Nephron (organoid): ENCODE data around the gene AKNA.

Experiments used
- H3K27ac Mint-ChIP-seq, 3 experiments: 2 replicates each; pipeline ENCODE4 v1.8.0; 2020; ENCODE audit warnings: mixed read lengths in 3 of 3, mild to moderate bottlenecking in 2 of 3, moderate library complexity in 1 of 3
- H3K27me3 Mint-ChIP-seq: 2 replicates; pipeline ENCODE4 v1.8.0; 2021; ENCODE audit warnings: low read depth, mild to moderate bottlenecking, moderate library complexity, mixed read lengths
- H3K36me3 Mint-ChIP-seq: 2 replicates; pipeline ENCODE4 v1.8.0; 2020; ENCODE audit warnings: low read depth, mixed read lengths
- H3K4me1 Mint-ChIP-seq: 2 replicates; pipeline ENCODE4 v1.8.0; 2020; ENCODE audit warnings: mixed read lengths
- H3K4me3 Mint-ChIP-seq, 3 experiments: 2 replicates each; pipeline ENCODE4 v1.8.0; 2020; ENCODE audit warnings: mild to moderate bottlenecking in 3 of 3, mixed read lengths in 3 of 3, moderate library complexity in 2 of 3
- H3K9me3 Mint-ChIP-seq: 2 replicates; pipeline ENCODE4 v1.8.0; 2020; ENCODE audit warnings: mixed read lengths
- TF ChIP-seq, protein P1 (sequence below), 3 experiments: fragments of 200-600 bp; sonication (generic); IDR thresholded peaks; one replicate each; pipeline ENCODE4 v1.5.0; 2021; ENCODE audit warnings: antibody characterized with exemption in 3 of 3; ENCODE audit not compliant: unreplicated experiment in 3 of 3

AKNA gene

DNA sequence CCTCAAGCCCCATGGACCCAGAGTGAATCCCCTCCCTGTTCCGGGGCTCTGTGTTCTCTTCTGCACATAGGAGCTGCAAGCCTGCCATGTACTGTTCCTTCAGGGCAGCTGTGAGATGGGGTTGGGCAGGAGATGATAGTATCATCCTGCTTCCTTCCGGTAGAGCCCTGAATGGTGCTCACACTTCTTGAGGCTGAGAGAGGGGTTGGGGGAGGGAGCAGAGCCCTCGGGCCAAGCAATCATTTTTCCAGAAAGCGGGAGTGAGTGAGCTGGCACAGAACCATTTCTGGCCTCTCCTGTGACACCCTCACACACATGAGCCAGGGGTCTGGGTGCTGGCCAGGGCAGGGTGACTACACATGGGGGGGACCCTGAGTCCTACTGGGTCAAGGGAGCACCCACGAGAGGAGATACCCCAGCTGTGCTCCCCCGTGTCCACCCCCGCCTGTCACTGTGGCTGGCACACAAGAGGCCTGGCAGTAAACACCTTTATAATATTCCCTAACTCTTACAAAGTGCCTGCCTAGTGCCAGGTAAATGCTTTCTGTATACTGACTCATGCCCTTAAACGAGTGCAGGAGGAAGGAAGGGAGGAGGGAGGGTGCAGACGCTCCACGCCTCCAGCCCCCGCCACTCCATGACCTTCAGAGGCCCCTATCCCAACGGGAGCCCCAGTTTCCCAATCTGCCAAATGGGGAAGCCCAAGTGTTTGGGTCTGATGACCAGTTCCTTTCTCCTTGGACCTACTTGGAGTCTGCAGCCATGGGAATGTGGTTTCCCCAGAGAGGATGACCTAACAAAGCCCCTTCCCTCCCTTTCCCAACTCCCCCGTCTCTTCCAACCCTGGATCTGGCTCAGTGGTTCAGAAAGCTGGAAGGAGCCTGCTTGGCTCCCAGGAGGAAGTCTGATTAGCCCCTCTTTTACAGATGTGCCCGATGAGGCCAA is 15.5 kb downstream of the AKNA start:
- no peak overlapping the region for H3K4me3 Mint-ChIP-seq
- TF ChIP-seq, protein P1, sequence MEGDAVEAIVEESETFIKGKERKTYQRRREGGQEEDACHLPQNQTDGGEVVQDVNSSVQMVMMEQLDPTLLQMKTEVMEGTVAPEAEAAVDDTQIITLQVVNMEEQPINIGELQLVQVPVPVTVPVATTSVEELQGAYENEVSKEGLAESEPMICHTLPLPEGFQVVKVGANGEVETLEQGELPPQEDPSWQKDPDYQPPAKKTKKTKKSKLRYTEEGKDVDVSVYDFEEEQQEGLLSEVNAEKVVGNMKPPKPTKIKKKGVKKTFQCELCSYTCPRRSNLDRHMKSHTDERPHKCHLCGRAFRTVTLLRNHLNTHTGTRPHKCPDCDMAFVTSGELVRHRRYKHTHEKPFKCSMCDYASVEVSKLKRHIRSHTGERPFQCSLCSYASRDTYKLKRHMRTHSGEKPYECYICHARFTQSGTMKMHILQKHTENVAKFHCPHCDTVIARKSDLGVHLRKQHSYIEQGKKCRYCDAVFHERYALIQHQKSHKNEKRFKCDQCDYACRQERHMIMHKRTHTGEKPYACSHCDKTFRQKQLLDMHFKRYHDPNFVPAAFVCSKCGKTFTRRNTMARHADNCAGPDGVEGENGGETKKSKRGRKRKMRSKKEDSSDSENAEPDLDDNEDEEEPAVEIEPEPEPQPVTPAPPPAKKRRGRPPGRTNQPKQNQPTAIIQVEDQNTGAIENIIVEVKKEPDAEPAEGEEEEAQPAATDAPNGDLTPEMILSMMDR (IDR thresholded peaks at IDR 0.05; ENCODE audit: unreplicated experiment in 3 of 3), result no peak
- no peaks in the 10 kb centered on the region for H3K9me3 Mint-ChIP-seq
- H3K4me1 Mint-ChIP-seq, result no peaks in the 10 kb centered on the region
- no peak overlapping the region for H3K27ac Mint-ChIP-seq
- no peaks in the 10 kb centered on the region for H3K27me3 Mint-ChIP-seq
- peaks cover 11% of the 10 kb centered on the region for H3K36me3 Mint-ChIP-seq

DNA sequence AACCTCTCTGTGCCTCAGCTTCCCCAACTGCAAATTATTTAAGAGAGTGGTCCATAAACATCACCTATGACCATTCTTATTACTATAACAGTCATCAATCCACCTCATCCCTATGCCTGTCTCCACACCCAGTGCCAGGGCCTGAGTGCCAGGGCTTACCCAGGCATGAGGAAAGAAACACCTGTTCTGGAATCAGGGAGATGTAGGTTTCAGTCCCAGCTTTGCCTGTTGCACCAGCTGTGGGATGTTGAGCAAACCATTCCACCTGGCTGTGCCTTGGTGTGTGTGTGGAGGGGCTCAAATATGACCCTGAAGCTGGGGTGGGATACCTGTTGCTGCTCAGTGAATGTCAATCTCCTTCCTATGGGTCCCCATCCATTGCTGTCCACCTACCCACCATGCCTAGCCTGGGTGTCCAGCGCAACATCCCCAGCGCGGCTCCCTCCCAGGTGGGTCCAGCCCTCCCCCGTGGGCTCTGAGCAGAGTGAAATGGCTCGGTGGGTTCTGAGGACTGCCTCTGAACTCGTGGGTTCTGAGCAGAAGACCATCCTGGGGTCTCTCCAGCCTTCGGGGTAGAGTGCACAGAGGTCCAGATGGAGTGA is 16.3 kb downstream of the AKNA start:
- no peak overlapping the region for H3K27ac Mint-ChIP-seq
- no peaks in the 10 kb centered on the region for H3K9me3 Mint-ChIP-seq
- H3K4me1 Mint-ChIP-seq, result no peaks in the 10 kb centered on the region
- H3K4me3 Mint-ChIP-seq, result no peak overlapping the region
- H3K36me3 Mint-ChIP-seq, result peaks cover 17% of the 10 kb centered on the region
- H3K27me3 Mint-ChIP-seq, result no peaks in the 10 kb centered on the region
- TF ChIP-seq, protein P1 (IDR thresholded peaks at IDR 0.05; ENCODE audit: unreplicated experiment in 3 of 3), result no peak

DNA sequence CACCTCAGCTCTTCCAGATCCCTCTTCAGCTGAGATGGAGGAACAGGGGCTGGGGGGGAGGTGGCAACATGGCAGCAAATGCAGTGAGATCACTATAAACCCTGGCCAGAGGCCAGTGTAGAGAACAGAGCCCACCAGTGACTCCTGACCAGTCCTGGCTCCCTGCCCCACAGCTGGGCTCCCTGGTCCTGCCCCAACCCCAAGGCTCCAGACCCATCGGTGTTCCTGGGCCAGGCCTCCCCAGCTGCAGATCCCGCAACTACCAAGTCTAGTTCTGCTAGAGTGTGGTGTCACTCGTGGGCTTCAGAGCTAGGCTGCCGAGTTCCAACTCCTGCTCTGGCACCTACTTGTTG is 16.8 kb downstream of the AKNA start:
- H3K27me3 Mint-ChIP-seq, result no peaks in the 10 kb centered on the region

DNA sequence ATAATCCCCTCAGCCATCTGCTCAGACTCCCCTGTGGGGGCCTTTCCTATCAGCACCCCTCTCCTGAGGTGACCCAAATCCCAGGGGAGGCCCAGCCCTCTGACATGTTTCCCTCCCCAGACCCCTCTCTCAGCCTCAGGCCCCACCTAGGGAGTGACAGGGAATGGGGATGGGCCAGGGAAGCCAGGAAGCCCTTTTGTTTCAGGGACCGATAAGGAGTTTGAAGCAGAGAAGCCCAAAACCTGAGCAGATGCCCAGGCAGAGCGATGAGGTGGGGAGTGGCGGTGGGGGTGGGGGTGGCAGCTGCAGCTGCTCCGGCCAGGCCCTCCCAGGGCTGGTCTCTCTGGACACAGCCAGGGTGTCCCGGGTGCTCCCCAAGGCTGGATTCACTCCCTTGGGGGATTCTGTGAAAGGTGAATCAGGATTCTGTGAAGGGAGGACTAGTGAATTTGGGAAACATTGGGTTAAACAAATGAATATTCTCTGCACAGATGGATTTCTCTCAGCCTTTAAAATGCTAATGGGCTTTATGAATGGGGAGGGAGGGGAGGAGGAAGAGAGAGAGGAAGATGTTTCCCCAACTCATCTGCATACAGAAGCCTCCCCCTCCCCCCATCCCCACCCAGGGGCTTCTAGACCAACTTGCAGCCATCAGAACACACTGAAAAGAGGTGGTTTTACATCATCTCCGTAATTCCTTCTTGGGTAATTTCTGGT is 17.4 kb downstream of the AKNA start:
- Mint-ChIP-seq H3K36me3 (peaks cover 25% of the 10 kb centered on the region), H3K27ac (no peak overlapping the region), H3K4me1 (no peaks in the 10 kb centered on the region), H3K9me3 (no peaks in the 10 kb centered on the region), H3K27me3 (no peaks in the 10 kb centered on the region), H3K4me3 (no peak overlapping the region)
- TF ChIP-seq, protein P1 (IDR thresholded peaks at IDR 0.05; ENCODE audit: unreplicated experiment in 3 of 3), result no peak

More for the DNA sequence above, 16.8 kb downstream of the AKNA start:
- Mint-ChIP-seq H3K4me1 (no peaks in the 10 kb centered on the region), H3K4me3 (no peak overlapping the region), H3K27ac (no peak overlapping the region), H3K36me3 (peaks cover 21% of the 10 kb centered on the region), H3K9me3 (no peaks in the 10 kb centered on the region)
- TF ChIP-seq, protein P1 (IDR thresholded peaks at IDR 0.05; ENCODE audit: unreplicated experiment in 3 of 3), result no peak

DNA sequence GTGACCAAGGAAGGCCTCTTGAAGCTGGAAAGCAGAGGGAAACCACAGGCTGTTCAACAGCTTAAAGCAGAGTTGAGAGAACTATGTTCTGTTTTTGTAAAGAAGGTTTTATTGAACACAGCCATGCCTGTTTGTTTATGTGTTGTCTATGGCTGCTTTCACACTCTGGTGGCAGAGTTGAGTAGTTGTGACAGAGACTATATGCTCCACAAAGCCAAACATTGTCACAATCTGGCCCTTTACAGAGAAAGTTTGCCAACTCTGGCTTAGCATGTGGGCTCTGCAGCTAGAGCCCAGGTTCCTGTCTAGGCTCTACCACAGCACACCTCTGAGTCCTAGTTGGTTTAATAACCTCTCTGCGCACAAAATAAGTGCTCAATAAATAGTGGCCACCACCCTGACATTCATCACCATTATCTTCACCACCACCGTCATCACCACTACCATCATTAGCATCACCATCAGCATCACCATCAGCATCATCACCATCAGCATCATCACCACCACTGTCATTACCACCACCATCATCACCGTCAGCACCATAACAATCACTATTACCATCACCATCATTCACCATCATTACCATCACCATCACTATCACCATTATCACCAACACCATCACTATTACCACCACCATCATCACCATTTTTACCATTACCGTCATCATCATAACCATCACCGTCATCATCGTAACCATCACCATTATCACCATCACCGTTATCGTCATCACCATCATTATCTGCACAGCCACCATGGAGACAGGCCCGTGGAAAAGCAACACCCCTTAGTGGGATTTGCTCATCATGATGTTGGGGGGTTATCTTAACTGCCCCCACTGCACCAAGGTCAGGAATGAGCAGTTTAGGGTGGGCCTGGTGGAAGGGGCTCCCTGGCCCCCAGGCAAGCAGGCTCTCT is 18.3 kb downstream of the AKNA start:
- Mint-ChIP-seq H3K27me3 (no peaks in the 10 kb centered on the region), H3K36me3 (peaks cover 28% of the 10 kb centered on the region), H3K9me3 (no peaks in the 10 kb centered on the region), H3K4me3 (no peak overlapping the region), H3K4me1 (no peaks in the 10 kb centered on the region), H3K27ac (no peak overlapping the region)
- TF ChIP-seq, protein P1 (IDR thresholded peaks at IDR 0.05; ENCODE audit: unreplicated experiment in 3 of 3), result no peak
